NCI-H345 (cell line): Measurements from ENCODE around the gene WNT9B.

Experiments
- DNase-seq: peaks from one replicate; lab custom pipeline; 2025; lab: John Stamatoyannopoulos, UW

WNT9B gene

DNA sequence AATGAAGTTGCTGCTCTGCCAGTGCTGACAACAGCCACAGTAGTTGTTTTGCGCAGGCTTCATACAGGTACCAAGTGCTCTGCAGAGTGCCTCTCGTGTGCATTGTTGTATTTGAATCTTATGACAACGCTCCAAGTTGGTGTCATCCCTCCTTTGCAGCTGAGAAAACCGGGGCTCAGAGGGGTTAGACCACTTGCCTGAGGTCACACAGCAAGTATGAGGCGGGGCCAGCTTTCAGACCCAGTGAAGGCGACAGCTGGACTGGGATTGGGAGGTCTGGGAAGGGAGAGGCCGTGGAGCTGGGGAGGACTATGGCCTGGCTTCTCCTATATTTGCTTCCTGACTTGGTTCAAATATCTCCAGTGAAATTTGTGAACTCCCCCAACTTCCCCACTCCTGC, 33.2 kb downstream of the WNT9B start:
- DNase-seq = no peak

DNA sequence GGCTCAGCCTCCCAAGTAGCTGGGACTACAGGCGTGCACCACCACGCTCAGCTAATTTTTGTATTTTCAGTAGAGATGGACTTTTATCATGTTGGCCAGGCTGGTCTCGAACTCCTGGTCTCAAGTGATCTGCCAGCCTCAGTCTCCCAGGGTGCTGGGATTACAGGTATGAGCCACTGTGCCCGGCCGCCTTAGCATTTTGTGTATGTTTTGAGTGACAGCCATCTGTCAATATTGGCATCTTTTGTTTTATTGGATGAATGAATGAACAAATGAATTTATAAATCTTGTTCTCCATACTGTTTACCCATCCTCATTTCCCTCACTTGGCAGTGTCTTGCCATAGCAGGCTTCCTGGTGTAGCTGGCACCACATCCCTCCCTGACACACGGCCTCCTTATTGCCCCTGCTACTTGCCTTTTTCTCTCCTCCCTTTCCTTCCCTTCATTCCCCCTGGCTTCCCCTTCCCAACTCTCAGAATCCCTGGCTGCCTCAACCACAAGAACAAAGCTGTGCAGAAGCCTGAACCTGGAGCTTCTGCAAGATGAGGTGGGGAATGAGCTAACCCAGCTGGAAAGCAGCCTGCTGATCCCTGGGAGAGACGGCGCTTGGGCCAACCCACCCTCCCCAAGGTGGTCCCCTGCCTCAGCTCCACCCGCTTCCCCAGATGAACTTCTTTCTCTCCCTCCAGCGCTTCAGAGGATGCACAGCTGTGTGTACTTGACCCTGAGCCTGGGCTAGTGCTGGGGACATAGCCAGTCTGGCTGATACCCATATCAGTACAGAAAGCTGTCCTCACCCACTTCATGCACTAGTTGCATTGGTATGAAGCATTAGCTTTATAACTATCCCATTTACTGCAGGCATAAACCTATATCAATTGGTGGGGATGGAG, 34.3 kb downstream of the WNT9B start:
- DNase-seq = no peak

DNA sequence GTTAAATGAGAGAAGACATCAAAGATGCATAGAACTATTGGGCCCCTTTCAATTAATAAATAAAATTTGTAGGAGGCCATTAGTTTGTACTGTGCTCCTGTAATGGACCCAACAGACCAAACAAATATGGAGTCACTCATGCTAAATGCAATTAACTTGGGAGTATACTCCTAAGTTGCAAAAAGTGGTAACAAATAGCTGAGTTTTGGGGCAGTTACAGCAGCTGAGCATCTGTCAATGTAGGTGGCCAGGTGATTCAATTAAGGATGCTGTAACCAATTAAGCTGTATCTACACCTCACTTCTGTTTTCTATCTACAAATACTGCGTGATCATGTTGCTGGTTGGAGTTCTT, 34.9 kb downstream of the WNT9B start:
- DNase-seq = no peak

DNA sequence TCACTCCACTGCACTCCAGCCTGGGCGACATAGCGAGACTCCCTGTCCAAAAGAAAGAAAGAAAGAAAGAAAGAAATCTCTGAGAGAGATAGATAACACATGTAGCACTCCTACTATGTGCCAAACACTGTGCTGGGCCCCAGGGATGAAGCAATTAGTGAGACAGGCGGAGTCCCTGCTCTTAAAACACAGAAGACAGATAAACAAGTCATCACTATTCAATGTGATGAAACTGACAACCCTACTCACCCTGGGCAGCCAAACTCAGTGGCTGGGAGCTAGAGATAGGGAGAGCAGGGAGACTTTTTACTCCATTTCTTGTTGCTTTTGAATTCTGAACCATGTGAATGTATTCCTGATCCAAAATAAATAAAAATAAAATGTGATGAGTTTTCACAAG, 36.3 kb downstream of the WNT9B start:
- DNase-seq = no peak

DNA sequence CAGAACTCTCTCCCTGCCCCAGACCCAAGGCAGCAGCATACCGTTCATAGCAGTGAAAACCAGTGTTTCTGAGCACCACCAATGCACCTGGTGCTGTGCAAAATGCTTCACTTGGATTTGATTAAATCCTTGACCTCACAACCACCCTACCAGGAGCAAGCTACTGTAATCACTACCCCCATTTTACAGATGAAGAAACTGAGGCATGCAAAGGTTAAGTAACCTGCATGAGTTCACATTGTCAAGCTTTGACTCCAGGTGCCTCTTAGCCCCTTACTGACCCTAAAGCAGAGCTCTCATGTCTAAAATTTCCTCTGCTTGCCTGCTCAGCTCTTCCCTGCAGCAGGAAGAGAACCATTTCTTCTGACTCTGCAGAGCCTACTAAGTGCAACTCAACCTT, 37.3 kb downstream of the WNT9B start:
- no peak for DNase-seq

DNA sequence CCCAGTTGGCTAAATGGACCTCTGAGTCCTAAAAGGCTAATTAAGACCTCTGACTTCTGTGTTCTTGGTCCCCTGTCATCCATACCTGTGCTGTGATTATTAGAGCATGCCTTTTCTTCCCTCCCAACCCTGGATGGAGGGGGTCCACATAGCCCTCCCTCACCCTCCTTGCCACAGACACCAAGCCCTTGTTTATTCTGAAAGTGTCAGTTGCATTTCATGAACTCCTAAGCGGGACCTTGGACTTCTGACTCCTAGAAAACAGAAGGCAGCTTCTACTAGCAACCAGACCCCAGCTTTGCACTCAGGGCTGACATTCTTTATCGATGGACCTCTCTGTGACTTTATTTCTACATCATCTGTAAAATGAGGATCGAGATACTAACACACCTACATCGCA, 38.1 kb downstream of the WNT9B start:
- DNase-seq = no peak

DNA sequence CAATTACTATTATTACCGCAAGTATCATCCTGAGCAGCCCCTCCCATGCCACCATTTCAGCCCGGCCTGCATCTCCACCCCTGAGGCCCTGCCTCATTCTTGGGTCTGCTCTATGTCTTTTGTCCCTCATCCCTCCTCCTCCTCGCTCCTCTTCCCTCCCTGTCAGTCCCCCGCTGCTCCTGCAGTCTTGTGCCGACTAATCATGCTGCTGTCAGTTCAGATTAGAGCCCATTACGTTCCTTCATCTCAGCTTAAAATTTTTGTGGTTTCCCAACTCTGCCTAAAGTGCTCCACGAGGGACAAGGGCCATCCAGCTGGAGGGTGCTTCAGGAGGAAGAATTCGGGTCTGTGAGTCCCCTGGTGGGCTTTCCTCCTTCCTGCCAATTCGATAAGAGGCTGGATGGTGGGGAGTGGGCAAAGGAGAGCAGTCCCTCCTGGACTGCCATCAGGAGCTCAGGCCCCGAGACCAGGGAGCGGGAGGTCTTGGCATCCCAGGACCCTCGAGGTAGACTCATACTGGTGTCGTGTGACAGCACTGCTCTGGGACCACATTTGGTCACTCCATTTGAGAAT, 38.7 kb downstream of the WNT9B start:
- DNase-seq = no peak

DNA sequence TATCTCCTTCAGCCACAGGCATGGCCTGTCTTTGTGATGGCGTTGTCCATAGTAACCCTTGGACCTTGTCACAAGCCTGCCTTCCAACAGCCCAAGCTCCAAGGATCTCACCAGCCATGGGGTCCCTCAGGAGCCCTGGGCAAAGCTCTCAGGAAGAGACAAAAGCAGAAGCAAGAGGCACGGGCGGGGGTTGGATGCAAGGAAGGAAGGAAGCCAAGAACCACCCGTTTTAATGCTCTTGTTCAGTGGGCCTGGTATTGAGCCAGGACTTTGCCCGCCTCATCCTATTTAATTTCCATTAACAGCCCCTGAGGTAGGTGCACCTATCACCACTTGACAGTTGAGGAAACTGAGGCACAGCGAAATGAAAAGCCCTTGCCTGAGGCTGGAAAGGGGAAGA, 39.3 kb downstream of the WNT9B start:
- no peak for DNase-seq

DNA sequence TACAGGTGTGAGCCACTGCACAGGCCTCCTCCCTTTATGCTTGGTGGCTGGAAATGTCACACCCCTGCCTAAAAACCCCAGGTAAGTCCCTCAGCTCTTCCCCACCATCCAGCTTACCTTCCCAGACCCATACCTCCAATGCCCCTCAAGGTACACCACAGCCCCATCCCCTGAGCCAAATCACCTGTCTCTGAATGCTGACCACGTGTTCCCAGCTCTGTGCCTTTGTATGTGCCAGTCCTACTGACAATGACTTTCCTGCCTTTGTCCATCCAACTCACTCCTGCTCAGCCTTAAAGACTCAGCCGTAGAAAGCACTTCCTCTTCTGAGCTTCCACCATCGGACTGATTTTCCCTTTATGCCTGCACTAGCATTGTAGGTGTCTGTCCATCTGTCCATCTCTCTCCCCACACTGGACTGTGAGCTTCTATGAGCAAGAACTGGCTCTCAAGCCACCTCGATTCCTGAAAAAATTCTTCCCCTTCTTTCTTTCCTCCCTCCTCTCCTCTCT, 40.9 kb downstream of the WNT9B start:
- DNase-seq = no peak

DNA sequence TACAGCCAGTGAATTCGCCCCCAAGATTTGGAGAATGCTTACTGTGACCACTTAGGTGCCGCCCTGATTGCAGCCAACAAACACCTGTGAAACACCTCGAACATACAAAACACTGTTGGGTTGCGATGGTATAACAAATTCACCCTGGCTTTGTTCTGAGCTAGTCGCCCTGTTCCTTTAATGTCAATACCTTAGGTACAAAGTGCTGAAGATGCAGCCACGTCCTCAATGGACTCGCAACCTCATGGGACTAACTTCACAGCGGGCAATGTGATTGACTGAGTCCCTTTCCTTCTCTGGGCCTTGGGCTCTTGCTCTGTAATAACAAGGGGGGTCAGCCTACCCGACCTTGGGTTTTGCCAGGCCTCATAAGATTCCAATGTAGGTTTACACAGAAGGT, 42.6 kb downstream of the WNT9B start:
- DNase-seq = no peak

DNA sequence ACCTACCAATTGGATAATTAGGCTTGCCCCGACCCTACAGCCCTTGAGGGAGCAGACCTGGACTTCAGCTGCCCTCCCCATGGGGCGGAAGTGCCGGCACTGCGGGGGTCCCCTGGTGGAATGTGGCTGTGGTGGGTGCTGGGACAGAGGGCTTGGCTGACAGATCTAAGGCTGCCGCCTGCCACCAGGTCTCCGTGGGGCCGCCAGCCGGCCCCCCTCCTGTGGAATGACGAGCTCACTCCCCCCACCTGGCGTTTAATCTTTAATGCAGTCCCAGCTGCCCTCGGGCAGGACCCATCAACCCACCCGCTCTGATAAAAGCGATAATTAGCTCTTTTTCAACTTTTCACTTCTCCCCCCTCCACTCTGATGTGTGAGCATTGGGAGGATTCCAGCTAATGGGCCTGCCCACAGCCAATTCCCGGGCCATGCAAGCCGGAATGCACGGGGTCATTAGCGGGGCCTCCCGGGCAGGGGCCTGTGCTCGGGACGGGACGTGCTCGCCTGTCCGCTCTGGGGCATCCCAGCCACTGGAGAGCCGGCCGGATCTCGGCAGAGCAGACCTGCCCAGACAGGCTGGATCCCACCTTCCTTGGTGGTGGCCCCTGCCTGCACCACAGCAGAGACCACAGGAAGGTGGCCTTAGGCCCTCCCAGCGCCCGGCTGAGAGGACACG, 43.2 kb downstream of the WNT9B start:
- no peak for DNase-seq

DNA sequence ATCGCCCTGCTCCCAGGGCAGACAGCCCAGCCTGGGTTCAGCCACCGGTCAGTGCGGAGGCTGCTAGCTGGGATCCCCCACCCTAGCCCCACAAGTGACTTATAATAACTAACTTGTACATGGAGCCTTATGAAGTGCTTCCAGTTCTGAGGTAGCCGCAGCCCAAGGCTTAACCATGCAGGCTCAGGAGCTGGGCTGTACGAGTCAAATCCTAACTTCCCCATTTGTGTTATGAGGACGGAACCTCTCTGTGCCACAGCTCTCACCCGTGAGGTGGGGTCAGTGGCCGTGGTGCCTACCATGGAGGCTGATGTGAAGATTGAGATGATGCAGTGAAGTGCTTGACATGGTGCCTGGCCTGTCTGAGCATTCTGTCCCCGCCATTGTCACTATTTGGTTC, 43.8 kb downstream of the WNT9B start:
- DNase-seq = no peak

DNA sequence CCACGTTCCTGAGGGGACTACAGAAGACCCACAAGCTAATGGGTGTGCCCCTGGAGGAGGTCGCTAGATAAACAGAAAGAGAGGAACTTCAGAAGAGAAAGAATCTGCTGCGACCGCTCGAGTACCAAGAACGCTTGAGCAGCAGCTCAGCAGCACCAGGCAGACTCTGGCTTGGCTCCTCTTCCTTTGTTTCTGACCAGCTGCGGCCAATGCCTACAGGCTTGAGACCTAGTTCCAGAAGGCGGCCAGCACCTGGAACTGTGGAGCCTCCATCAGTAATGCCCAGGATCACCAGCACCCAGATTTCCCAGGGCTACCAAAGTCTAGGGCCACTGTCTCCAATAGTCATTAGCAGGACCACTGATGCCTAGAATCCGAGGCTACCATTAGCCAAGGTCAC, 45.6 kb downstream of the WNT9B start:
- no peak for DNase-seq

DNA sequence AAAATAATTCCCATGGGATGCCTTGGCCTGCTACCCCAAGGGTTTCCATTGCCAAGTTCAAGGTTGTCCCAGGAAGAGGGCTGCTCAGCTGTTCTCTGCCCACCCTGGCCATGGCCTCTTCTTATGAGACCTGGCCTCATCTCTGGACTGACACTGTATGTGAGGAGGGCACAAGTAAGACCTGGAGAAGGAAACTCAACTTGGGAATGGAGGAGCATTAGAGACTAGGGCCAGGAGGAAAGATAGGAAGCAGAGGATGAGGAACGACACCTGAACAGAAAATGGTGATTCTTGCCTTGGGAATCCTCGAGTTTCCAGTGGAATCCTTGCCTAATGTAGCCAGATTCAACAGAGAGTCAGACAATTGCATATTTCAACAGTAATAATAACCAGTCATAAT, 47.0 kb downstream of the WNT9B start:
- DNase-seq = no peak

DNA sequence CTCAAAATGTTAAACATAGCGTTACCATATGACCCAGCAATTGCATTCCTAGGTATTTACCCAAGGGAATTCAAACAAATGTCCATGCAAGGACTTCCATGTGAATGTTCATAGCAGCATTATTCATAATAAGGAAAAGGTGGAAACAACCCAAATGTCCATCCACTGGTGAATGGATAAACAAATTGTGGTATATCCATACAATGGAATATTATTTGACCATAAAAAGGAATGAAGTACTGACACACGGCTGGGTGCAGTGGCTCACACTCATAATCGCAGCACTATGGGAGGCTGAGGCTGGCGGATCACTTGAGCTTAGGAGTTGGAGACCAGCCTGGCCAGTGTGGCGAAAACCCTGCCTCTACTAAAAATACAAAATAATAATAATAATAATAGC, 47.5 kb downstream of the WNT9B start:
- DNase-seq = no peak

DNA sequence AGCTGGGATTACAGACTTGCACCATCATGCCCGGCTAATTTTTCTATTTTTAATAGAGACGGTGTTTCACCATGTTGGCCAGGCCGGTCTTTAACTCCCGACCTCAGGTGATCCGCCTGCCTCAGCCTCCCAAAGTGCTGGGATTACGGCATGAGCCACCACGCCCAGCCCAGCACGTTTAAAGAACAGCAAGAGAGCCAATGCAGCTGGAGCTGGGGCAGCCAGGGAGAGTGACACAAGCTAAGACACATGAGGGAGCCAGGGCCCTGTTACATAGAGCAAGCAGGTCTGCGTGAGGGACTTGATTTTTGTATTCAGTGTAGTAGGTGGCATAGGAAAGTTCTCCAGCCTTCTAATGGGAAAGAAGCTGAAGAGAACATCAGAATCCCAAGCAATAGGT, 49.9 kb downstream of the WNT9B start:
- no peak for DNase-seq

DNA sequence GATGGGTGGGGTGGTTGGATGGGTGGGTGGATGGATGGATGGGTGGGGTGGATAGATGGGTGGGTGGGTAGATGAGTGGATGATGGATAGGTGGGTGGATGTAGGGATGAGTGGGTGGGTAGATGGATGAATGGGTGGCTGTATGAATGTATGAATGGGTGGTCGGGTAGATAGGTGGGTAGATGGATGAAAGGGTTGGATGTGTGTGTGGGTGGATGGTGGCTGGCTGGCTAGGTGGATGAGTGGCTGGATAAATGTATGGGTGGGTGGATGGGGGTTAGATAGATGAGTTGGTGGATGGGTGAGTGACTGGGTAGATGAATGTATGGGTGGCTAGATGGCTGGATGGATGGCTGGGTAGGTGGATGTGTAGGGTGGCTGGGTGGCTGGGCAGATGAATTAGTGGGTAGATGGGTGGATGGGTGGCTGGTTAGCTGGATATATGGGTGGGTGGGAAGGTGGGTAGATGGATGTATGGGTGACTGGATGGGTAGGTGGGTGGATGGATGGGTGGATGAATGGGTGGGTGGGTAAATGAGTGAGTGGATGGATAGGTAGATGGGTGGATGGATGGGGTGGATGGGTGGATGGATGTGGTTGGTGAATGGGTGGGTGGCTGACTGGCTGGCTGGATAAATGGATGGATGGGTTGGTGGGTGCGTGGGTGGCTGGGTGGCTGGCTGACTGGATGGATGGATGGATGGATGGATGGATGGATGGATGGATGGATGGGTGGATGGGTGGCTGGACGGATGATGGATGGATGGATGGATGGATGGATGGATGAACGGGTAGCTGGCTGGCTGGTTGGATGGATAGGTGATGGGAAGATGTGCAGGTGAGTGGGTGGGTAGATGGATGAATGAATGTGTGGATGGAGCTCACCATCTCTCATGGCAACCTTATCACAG, 52.6 kb downstream of the WNT9B start:
- DNase-seq = no peak

DNA sequence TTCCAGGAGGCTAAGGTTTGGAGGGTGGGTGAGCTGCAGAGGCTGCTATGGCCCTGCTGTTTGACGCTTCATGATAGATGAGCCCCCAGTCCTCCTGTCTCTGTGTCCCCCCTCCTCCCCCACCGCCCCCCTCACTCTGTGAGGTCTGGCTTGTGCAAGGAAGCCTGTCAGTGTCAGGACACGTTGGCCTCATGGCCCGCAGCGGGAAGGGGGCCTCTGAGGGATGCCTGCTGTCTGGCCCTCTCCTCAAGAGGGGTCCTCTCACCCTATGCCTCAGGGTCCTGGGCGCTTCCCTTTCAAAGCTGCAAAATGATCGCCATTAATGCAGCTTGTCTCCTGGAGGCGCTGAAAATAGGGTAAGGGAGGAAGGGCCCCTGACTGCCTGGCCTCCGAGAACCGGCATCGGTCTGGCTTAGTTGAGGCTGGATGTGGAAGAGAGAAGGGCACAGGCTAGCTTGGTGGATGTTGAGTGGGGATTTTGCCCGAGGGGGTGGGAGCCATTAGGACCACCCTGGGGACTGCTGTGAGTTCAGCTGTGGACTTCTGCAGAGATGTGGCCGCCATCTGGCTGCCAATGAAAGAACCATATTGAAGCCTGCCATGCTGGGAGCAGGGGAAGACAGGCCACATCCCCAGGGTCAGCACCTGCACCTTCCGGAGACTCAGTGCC, 56.8 kb downstream of the WNT9B start:
- DNase-seq = no peak

DNA sequence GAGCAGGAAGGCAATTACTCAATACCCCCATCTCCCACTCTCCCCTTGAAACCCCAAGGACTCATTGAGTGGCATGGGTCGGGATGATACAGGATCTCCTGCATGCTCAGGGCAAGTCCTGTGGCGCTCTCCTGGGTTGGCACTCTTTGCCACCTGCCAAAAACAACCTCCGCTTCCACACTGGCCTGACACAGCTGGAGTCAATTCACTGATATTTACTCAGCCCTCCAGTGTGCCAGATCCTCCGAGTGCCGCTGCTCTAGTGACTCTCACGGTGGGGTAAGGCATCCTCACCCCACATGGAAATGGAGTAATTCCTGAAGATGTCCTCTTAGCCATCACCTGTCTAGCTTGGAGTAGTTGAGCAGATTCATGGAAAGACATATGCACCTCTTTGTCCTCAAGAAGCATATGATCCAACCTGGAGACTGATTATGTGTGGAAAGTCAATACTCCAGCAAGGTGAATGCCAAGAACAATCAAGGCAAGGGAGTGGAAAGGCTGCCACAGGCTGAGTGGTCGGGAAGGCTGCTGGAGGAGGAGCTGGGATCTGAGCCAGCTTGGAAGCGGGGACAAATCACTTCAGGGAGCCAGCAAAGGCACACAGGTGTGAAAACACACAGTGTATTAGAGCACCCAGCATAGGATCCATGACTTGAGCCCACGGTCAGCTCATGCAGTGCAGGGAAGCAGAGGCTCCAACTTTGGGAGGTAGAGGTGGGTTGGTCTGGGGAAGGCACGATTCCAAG, 59.0 kb downstream of the WNT9B start:
- peak; percentile 93 for DNase-seq

DNA sequence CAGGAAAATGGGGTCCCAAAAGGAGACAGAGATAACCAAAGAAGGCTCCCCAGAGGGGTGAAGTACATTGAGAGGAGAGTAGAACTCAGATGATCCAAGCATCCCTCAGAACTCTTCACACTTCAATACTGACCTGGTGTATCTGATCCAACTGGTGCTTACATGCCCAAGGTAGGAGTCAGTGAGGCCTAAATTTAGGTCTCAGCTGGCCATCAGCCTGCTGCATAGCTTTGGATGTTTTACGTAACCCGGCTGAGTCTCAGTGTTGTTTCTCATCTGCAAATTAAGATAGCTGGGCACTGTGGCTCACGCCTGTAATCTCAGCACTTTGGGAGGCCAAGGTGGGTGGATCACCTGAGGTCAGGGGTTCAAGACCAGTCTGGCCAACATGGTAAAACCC, 59.9 kb downstream of the WNT9B start:
- DNase-seq = no peak

DNA sequence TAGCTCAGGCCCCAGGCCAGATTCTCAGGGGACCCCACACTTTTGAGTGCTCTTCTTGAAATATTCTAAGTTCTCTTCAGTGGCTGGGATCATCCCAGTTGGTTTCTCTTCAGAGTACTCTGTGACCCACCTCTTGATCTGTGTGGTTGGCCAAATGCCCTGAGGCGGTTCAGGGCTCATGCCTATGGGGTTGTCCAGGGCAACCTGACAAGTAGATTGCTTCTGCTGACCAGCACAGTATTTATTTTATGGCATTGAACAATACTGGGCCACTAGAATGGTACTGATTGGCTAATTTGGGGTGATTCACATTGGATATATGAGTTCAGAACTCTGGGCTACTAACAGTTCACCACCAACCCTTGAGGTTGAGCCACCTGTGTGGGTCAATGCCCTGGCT, 64.2 kb downstream of the WNT9B start:
- DNase-seq = no peak
